Upper lobe of left lung (tissue), 4 donors: ENCODE results near the gene SLC22A15.

Experiments used
- POLR2A ChIP-seq, 4 donors: fragments of 450-650 bp; IDR thresholded peaks; one replicate each; pipeline ENCODE4 v1.5.1; 2016 to 2017; ENCODE audit warnings: antibody characterized with exemption in 4 of 4, mild to moderate bottlenecking in 2 of 4
- TF ChIP-seq, protein P1 (sequence below), 6 experiments: fragments of 450-650 bp in 4 of 6; fragments of 200-600 bp in 2 of 6; sonication (generic) in 2 of 6; IDR thresholded peaks; one replicate each; pipeline ENCODE4 v1.5.1; 2016 to 2019; ENCODE audit warnings: antibody characterized with exemption in 6 of 6

DNA sequence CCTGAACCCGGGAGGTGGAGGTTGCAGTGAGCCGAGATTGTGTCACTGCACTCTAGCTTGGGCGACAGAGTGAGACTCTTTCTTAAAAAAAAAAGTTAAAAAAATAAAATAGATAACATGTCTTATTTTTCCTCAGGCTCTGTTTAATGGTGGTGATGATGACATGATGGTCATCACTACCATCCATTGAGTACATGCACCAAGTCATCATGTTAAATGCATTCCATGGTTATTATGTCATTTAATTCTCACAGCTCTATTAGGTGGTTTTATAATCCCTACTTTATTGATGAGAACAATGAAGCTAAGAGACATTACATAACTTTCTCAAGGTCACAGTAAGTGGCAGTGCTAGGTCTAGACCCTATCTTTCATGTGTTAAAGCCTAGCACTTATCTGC lies 100.5 kb downstream of the SLC22A15 start:
- TF ChIP-seq, protein P1, sequence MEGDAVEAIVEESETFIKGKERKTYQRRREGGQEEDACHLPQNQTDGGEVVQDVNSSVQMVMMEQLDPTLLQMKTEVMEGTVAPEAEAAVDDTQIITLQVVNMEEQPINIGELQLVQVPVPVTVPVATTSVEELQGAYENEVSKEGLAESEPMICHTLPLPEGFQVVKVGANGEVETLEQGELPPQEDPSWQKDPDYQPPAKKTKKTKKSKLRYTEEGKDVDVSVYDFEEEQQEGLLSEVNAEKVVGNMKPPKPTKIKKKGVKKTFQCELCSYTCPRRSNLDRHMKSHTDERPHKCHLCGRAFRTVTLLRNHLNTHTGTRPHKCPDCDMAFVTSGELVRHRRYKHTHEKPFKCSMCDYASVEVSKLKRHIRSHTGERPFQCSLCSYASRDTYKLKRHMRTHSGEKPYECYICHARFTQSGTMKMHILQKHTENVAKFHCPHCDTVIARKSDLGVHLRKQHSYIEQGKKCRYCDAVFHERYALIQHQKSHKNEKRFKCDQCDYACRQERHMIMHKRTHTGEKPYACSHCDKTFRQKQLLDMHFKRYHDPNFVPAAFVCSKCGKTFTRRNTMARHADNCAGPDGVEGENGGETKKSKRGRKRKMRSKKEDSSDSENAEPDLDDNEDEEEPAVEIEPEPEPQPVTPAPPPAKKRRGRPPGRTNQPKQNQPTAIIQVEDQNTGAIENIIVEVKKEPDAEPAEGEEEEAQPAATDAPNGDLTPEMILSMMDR (IDR thresholded peaks at IDR 0.05): no peak
- no peak for TF ChIP-seq POLR2A (IDR thresholded peaks at IDR 0.05)
